Choroid plexus epithelial cell (primary cell): Measurements from ENCODE around the gene ANXA7.

ENCODE experiments used
- DNase-seq: peaks from one replicate; pipeline ENCODE4 v3.0.0-alpha.2; 2010; ENCODE audit warnings: low read depth
- H3K4me3 ChIP-seq: 2 replicates; pipeline ENCODE4 v1.5.1; 2011; ENCODE audit warnings: low read depth, mild to moderate bottlenecking, control low read depth, low read length, moderate library complexity
- CTCF ChIP-seq: conservative IDR thresholded peaks from 2 replicates; pipeline ENCODE4 v1.5.1; 2011; ENCODE audit warnings: low read depth, mild to moderate bottlenecking, control low read depth, inconsistent platforms, low read length, moderate library complexity

Gene ANXA7

GRCh38 chr10:73388228-73388627, 25.6 kb downstream of the ANXA7 start:
- TF ChIP-seq CTCF = no peak
- no peak for DNase-seq
- H3K4me3 ChIP-seq = no peak overlapping the region

GRCh38 chr10:73386583-73386982, 27.3 kb downstream of the ANXA7 start:
- no peak for TF ChIP-seq CTCF
- H3K4me3 ChIP-seq = no peak overlapping the region
- DNase-seq = no peak

GRCh38 chr10:73379064-73379748, 34.7 kb downstream of the ANXA7 start:
- H3K4me3 ChIP-seq = no peak overlapping the region
- no peak for DNase-seq
- TF ChIP-seq CTCF = no peak

GRCh38 chr10:73376679-73377078, 37.2 kb downstream of the ANXA7 start:
- no peak overlapping the region for H3K4me3 ChIP-seq
- DNase-seq = no peak
- TF ChIP-seq CTCF = no peak

GRCh38 chr10:73368238-73368637, 45.6 kb downstream of the ANXA7 start:
- no peak for DNase-seq
- TF ChIP-seq CTCF = no peak
- H3K4me3 ChIP-seq = no peak overlapping the region

- no peak for TF ChIP-seq CTCF
- DNase-seq = no peak
- no peak overlapping the region for H3K4me3 ChIP-seq
Observed at GRCh38 chr10:73366381-73367298, 47.2 kb downstream of the ANXA7 start.
